ENCODE data around the gene OSTF1. TPM values are rescaled to one million over a fixed set of nuclear protein-coding genes. Genes with fewer than 3 reads are reported as not detected.

OSTF1 gene
- total RNA-seq, 2 experiments from 2014 or later, result 37.3 to 58.1 TPM

DNA sequence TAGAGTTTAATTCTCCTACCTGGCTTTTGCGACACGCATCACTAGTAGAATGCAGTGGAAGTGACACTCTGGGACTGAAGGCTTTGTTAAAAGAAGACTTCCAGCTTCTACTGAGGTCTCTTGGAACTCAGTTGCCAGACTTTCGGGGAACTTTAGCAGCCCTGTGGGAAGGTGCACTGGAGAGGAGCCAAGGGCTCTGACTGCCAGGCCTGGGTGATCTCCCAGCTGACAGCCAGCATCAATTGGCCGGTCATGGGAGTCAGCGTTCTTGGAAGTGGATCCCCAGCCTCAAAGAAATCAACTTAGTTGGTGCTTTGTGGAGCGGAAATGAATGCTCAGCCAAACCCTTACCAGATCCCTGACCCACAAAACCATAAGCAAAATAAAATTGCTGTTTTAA, 87.1 kb downstream of the OSTF1 start:
- no peaks in the 10 kb centered on the region for H3K36me3 ChIP-seq (ENCODE audit: insufficient read depth, low read length)
- intact Hi-C loops (cut with micrococcal nuclease; ENCODE audit: unreplicated experiment), result no loop called here
- CTCF ChIA-PET (ENCODE audit: unreplicated experiment), result interaction anchor here (1.5 kb wide), 1 partner anchor 15 kb away, joined by 3 read pairs; no protein-coding TSS in a partner anchor
- no TSS peak for BruUV-seq (replicated peaks)
- no peak overlapping the region for H3K4me3 ChIP-seq (ENCODE audit: low read depth, low read length, poor library complexity, severe bottlenecking)
- TF ChIP-seq, protein P1, sequence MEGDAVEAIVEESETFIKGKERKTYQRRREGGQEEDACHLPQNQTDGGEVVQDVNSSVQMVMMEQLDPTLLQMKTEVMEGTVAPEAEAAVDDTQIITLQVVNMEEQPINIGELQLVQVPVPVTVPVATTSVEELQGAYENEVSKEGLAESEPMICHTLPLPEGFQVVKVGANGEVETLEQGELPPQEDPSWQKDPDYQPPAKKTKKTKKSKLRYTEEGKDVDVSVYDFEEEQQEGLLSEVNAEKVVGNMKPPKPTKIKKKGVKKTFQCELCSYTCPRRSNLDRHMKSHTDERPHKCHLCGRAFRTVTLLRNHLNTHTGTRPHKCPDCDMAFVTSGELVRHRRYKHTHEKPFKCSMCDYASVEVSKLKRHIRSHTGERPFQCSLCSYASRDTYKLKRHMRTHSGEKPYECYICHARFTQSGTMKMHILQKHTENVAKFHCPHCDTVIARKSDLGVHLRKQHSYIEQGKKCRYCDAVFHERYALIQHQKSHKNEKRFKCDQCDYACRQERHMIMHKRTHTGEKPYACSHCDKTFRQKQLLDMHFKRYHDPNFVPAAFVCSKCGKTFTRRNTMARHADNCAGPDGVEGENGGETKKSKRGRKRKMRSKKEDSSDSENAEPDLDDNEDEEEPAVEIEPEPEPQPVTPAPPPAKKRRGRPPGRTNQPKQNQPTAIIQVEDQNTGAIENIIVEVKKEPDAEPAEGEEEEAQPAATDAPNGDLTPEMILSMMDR (conservative IDR thresholded peaks at IDR 0.05; ENCODE audit: low read length), result no peak
- no peak for TF ChIP-seq EZH2phosphoT487 (IDR thresholded peaks at IDR 0.05; ENCODE audit: borderline replicate concordance, low read depth, low read length)
- no peak overlapping the region for H3K27ac ChIP-seq (ENCODE audit: low read depth, low read length, poor library complexity, severe bottlenecking)
- no peaks in the 10 kb centered on the region for H3K9me3 ChIP-seq (ENCODE audit: low read length)
- H3K9me2 ChIP-seq (ENCODE audit: insufficient read depth, low read length), result no peaks in the 10 kb centered on the region
- POLR2A ChIA-PET, result interaction anchor here (1.0 kb wide), 1 partner anchor 9 kb away, joined by 3 read pairs; no protein-coding TSS in a partner anchor
- H2AFZ ChIP-seq (ENCODE audit: low read length), result no peak overlapping the region
- H4K20me1 ChIP-seq (ENCODE audit: insufficient read depth, low read length), result no peaks in the 10 kb centered on the region
- no peak overlapping the region for H3K4me2 ChIP-seq (ENCODE audit: low read length)
- no peak for DNase-seq (ENCODE audit: low spot score)
- no peaks in the 10 kb centered on the region for H3K79me2 ChIP-seq (ENCODE audit: insufficient read depth, low read depth, low read length)
- no peaks in the 10 kb centered on the region for H3K4me1 ChIP-seq (ENCODE audit: insufficient read depth, low read length, poor library complexity, severe bottlenecking)

DNA sequence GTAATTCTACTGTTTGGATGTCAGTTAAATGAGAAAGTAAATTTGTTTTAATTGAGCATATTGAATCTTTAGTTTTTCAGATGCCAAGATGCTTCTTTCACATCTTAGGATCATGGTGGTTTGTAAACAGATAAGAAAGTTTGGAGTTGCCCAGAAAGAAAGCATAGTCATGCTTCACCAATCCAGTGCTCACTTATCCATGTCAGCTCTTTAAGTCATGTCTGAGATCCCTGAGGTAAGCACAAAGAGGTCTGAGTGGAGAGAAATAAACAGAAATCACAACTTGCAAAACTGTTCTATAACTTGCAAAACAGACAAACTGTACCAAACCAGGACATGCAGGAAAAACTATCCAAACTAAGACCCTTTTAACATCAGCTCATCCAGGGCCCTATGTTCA, 87.7 kb downstream of the OSTF1 start:
- Histone ChIP-seq H3K79me2 (ENCODE audit: insufficient read depth, low read depth, low read length) (no peaks in the 10 kb centered on the region), H3K4me2 (ENCODE audit: low read length) (no peak overlapping the region), H4K20me1 (ENCODE audit: insufficient read depth, low read length) (no peaks in the 10 kb centered on the region), H3K27ac (ENCODE audit: low read depth, low read length, poor library complexity, severe bottlenecking) (no peak overlapping the region), H3K36me3 (ENCODE audit: insufficient read depth, low read length) (no peaks in the 10 kb centered on the region), H2AFZ (ENCODE audit: low read length) (no peak overlapping the region), H3K9me2 (ENCODE audit: insufficient read depth, low read length) (no peaks in the 10 kb centered on the region), H3K4me1 (ENCODE audit: insufficient read depth, low read length, poor library complexity, severe bottlenecking) (no peaks in the 10 kb centered on the region), H3K4me3 (ENCODE audit: low read depth, low read length, poor library complexity, severe bottlenecking) (no peak overlapping the region), H3K9me3 (ENCODE audit: low read length) (no peaks in the 10 kb centered on the region)
- CTCF ChIA-PET (ENCODE audit: unreplicated experiment), result no interaction called here
- no TSS peak for BruUV-seq (replicated peaks)
- POLR2A ChIA-PET, result interaction anchor here (0.7 kb wide), 1 partner anchor 321 kb away, joined by 3 read pairs; no protein-coding TSS in a partner anchor
- no peak for DNase-seq (ENCODE audit: low spot score)
- intact Hi-C loops (cut with micrococcal nuclease; ENCODE audit: unreplicated experiment), result no loop called here
- no peak for TF ChIP-seq EZH2phosphoT487 (IDR thresholded peaks at IDR 0.05; ENCODE audit: borderline replicate concordance, low read depth, low read length)
- TF ChIP-seq, protein P1 (conservative IDR thresholded peaks at IDR 0.05; ENCODE audit: low read length), result no peak

DNA sequence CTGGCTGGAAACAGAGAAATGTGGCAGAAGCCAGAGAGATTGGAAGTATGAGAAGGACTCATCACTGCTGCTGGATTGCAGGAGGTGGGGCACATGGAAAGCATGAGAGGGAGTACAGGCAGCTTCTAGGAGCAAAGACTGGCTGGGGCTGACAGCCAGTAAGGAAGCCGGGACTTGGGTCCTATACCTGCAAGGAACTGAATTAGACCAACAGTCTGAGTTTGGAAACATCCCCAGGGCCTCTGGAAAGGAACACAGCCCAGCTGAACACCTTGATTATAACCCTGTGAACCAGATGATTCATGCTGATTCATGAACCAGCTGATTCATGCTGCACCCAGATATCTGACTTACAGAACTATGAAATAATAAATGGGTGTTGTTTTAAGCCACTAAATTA, 93.4 kb downstream of the OSTF1 start:
- H3K27ac ChIP-seq (ENCODE audit: low read depth, low read length, poor library complexity, severe bottlenecking), result no peak overlapping the region
- H3K79me2 ChIP-seq (ENCODE audit: insufficient read depth, low read depth, low read length), result no peaks in the 10 kb centered on the region
- no peaks in the 10 kb centered on the region for H3K9me2 ChIP-seq (ENCODE audit: insufficient read depth, low read length)
- intact Hi-C loops (cut with micrococcal nuclease; ENCODE audit: unreplicated experiment), result no loop called here
- ChIA-PET CTCF (ENCODE audit: unreplicated experiment) (no interaction called here), POLR2A (interaction anchor here (0.6 to 0.8 kb wide), 3 partner anchors 10 to 215 kb away, joined by 3 to 4 read pairs (median 4); no protein-coding TSS in a partner anchor)
- H3K4me1 ChIP-seq (ENCODE audit: insufficient read depth, low read length, poor library complexity, severe bottlenecking), result no peaks in the 10 kb centered on the region
- H3K4me2 ChIP-seq (ENCODE audit: low read length), result no peak overlapping the region
- no peak for DNase-seq (ENCODE audit: low spot score)
- H3K4me3 ChIP-seq (ENCODE audit: low read depth, low read length, poor library complexity, severe bottlenecking), result no peak overlapping the region
- H2AFZ ChIP-seq (ENCODE audit: low read length), result no peak overlapping the region
- no TSS peak for BruUV-seq (replicated peaks)
- no peaks in the 10 kb centered on the region for H4K20me1 ChIP-seq (ENCODE audit: insufficient read depth, low read length)
- TF ChIP-seq, protein P1 (conservative IDR thresholded peaks at IDR 0.05; ENCODE audit: low read length), result no peak
- TF ChIP-seq EZH2phosphoT487 (IDR thresholded peaks at IDR 0.05; ENCODE audit: borderline replicate concordance, low read depth, low read length), result no peak
- no peaks in the 10 kb centered on the region for H3K36me3 ChIP-seq (ENCODE audit: insufficient read depth, low read length)
- H3K9me3 ChIP-seq (ENCODE audit: low read length), result no peaks in the 10 kb centered on the region

All from OCI-LY7 (cell line).